Subcutaneous abdominal adipose tissue (tissue), 5 donors: Measurements from ENCODE around the gene MX2.

Experiments
- H3K27ac ChIP-seq: one replicate; pipeline ENCODE4 v1.7.0; 2013; ENCODE audit warnings: low read depth, mild to moderate bottlenecking, inconsistent platforms, low read length, moderate library complexity
- H3K27me3 ChIP-seq, 5 donors: one replicate each; pipeline ENCODE4 v1.7.0; 2013; ENCODE audit warnings: low read length in 5 of 5, inconsistent platforms in 1 of 5; ENCODE audit not compliant: control insufficient read depth in 5 of 5, insufficient read depth in 4 of 5
- H3K36me3 ChIP-seq, 5 donors: one replicate each; pipeline ENCODE4 v1.7.0; 2013; ENCODE audit warnings: low read length in 5 of 5; ENCODE audit not compliant: control insufficient read depth in 5 of 5, insufficient read depth in 5 of 5
- H3K4me1 ChIP-seq, 5 donors: one replicate each; pipeline ENCODE4 v1.7.0; 2013; ENCODE audit warnings: low read length in 5 of 5, mild to moderate bottlenecking in 3 of 5, moderate library complexity in 1 of 5; ENCODE audit not compliant: control insufficient read depth in 5 of 5, insufficient read depth in 5 of 5
- H3K4me3 ChIP-seq, 5 donors: one replicate each; pipeline ENCODE4 v1.7.0; 2013; ENCODE audit warnings: low read length in 5 of 5, low read depth in 1 of 5
- H3K9ac ChIP-seq, 5 donors: one replicate each; pipeline ENCODE4 v1.7.0; 2013; ENCODE audit warnings: low read length in 5 of 5, mild to moderate bottlenecking in 4 of 5, moderate library complexity in 3 of 5
- H3K9me3 ChIP-seq, 5 donors: one replicate each; pipeline ENCODE4 v1.7.0; 2013; ENCODE audit warnings: low read length in 5 of 5; ENCODE audit not compliant: control insufficient read depth in 5 of 5
- donor health status: healthy.
- donor health status: healthy.
- donor health status: healthy.
- donor health status: healthy.
- donor health status: healthy.

Gene MX2

DNA sequence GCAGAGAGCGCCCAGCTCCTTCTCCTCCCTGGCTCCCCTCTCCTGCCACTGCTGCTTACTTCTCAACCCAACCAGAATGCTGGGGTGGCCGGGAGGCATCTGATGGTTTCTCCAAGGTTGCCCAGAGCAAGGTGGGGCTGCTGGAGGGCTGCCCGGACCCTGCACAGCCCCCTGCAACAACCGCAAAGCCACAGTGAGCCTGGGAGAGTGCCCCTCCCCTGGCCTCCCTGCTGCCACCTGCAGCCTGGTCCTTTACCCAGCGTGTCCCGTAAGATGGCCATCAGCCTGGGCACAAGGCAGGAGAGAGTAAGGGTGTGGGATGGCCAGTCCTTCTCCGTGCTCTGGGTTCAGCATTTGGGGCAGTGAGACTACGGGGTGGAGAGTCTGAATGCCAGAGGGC lies 17.0 kb downstream of the MX2 start:
- Histone ChIP-seq H3K36me3 (peaks cover 0 to 78% (median 50%) of the 10 kb centered on the region in 5 donors), H3K27me3 (peaks cover 0 to 3% (median 0%) of the 10 kb centered on the region in 5 donors), H3K9me3 (peaks cover 0 to 3% (median 0%) of the 10 kb centered on the region in 5 donors), H3K4me3 (no peak overlapping the region), H3K4me1 (no peaks in the 10 kb centered on the region), H3K9ac (no peak overlapping the region), H3K27ac (no peak overlapping the region)

DNA sequence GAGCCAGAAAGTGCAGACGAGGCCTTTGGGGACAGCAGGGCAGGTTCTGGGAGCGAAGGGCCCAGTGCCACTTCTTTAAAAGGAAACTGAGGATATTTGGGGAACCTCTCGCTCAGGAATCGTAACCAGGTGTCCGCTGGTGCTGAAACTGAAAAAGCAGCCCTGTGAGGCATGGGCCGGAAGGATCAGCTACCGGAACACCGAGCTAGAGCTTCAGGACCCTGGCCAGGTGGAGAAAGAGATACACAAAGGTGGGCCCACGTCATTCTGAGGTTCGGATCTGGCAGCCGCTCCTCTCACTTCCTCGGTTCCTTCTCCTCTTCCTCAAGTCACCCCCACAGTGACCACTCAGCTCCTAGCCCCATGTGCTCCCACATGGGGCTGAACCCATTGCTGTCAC lies 18.1 kb downstream of the MX2 start:
- Histone ChIP-seq H3K36me3 (peaks cover 0 to 75% (median 50%) of the 10 kb centered on the region in 5 donors), H3K27ac (no peak overlapping the region), H3K27me3 (peaks cover 0 to 3% (median 0%) of the 10 kb centered on the region in 5 donors), H3K9ac (no peak overlapping the region), H3K4me1 (no peaks in the 10 kb centered on the region), H3K9me3 (peaks cover 0 to 3% (median 0%) of the 10 kb centered on the region in 5 donors), H3K4me3 (no peak overlapping the region)

- peaks cover 0 to 77% (median 50%) of the 10 kb centered on the region in 5 donors for H3K36me3 ChIP-seq
- no peak overlapping the region for H3K9ac ChIP-seq
- peaks cover 0 to 6% (median 6%) of the 10 kb centered on the region in 5 donors for H3K4me1 ChIP-seq
- peaks cover 0 to 3% (median 0%) of the 10 kb centered on the region in 5 donors for H3K27me3 ChIP-seq
- peaks cover 0 to 3% (median 0%) of the 10 kb centered on the region in 5 donors for H3K9me3 ChIP-seq
- no peak overlapping the region for H3K27ac ChIP-seq
- no peak overlapping the region for H3K4me3 ChIP-seq
These were observed 19.9 kb downstream of the MX2 start for GRCh38 chr21:41381731-41382130.

- Histone ChIP-seq H3K9ac (peak overlapping the region in 1 of 5 donors; percentile 35), H3K9me3 (peaks cover 0 to under 1% (median 0%) of the 10 kb centered on the region in 5 donors), H3K4me3 (peak overlapping the region in 1 of 5 donors; percentile 12), H3K36me3 (peaks cover 0 to 61% (median 14%) of the 10 kb centered on the region in 5 donors), H3K27me3 (no peaks in the 10 kb centered on the region), H3K4me1 (peaks cover 9 to 23% (median 16%) of the 10 kb centered on the region in 5 donors), H3K27ac (peak overlapping the region; percentile 2)
These were observed 25.4 kb downstream of the MX2 start for GRCh38 chr21:41387042-41387819.

GRCh38 chr21:41387824-41388223 lies 26.0 kb downstream of the MX2 start:
- H3K27ac ChIP-seq: no peak overlapping the region
- H3K36me3 ChIP-seq: peaks cover 0 to 55% (median 8%) of the 10 kb centered on the region in 5 donors

DNA sequence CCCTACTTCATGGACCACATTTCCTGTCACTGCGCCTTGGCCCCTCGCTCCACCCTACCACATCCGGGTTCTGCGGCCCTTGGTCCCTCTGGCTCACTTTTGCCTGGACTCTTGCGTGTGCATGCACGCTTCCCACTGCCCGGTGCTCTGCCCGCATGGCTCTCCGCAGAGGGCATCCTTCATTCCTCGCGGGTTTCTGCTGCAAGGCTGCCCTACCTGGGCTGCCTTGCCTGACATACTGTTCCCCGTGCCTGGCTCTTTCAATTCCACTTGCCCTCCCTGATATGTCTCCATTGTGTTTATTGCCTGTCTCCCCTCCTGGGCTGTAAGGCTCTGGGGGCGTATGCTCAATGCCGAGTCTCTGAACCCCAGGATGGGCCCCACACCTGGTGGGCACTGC lies 26.4 kb downstream of the MX2 start:
- Histone ChIP-seq H3K27ac (no peak overlapping the region), H3K36me3 (peaks cover 0 to 52% (median 6%) of the 10 kb centered on the region in 5 donors)

More at GRCh38 chr21:41387824-41388223, 26.0 kb downstream of the MX2 start:
- H3K4me3 ChIP-seq: peak overlapping the region in 1 of 5 donors; percentile 12
- peaks cover 9 to 23% (median 16%) of the 10 kb centered on the region in 5 donors for H3K4me1 ChIP-seq
- no peaks in the 10 kb centered on the region for H3K27me3 ChIP-seq
- H3K9me3 ChIP-seq: no peaks in the 10 kb centered on the region
- no peak overlapping the region for H3K9ac ChIP-seq

DNA sequence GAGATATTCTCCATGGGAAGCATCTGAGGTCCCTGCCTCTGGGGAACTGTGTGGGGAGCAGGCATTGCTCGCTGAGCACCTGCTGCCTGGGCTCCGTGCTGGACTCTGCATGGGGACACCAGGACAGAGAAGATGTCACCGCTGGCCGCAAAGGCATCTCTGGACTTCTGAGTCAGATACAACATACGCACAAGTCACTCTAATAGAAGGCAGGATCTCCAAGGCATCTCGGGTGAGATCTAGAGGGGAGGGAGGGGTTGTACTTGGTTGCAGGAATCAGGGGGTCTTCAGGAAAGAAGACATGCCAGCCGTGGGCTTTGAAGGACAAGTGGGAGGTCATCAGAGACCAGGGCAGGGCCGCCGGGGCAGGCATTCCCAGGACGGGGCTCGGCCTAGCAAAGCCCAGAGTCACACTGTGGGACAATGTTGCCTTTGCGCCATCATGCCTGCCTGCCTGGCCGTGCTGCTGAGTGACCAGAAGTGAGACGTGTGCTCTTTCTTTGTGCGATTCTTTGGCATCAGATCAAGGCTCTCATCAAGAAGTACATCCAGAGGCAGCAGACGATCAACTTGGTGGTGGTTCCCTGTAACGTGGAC lies 28.3 kb downstream of the MX2 start:
- Histone ChIP-seq H3K27ac (no peak overlapping the region), H3K36me3 (peaks cover 0 to 51% (median 4%) of the 10 kb centered on the region in 5 donors), H3K4me1 (peaks cover 9 to 23% (median 16%) of the 10 kb centered on the region in 5 donors)

More for the DNA sequence above, 26.4 kb downstream of the MX2 start:
- no peak overlapping the region for H3K4me3 ChIP-seq
- no peaks in the 10 kb centered on the region for H3K27me3 ChIP-seq
- no peaks in the 10 kb centered on the region for H3K9me3 ChIP-seq
- no peak overlapping the region for H3K9ac ChIP-seq
- H3K4me1 ChIP-seq: peaks cover 9 to 23% (median 16%) of the 10 kb centered on the region in 5 donors

GRCh38 chr21:41393876-41394465 lies 32.1 kb downstream of the MX2 start:
- Histone ChIP-seq H3K27ac (no peak overlapping the region), H3K4me3 (no peak overlapping the region), H3K4me1 (peaks cover 0 to 12% (median 8%) of the 10 kb centered on the region in 5 donors), H3K27me3 (no peaks in the 10 kb centered on the region), H3K36me3 (peaks cover 0 to 53% (median 35%) of the 10 kb centered on the region in 5 donors), H3K9me3 (no peaks in the 10 kb centered on the region), H3K9ac (no peak overlapping the region)

More for the DNA sequence above, 28.3 kb downstream of the MX2 start:
- Histone ChIP-seq H3K4me3 (no peak overlapping the region), H3K9ac (no peak overlapping the region), H3K9me3 (no peaks in the 10 kb centered on the region), H3K27me3 (no peaks in the 10 kb centered on the region)

DNA sequence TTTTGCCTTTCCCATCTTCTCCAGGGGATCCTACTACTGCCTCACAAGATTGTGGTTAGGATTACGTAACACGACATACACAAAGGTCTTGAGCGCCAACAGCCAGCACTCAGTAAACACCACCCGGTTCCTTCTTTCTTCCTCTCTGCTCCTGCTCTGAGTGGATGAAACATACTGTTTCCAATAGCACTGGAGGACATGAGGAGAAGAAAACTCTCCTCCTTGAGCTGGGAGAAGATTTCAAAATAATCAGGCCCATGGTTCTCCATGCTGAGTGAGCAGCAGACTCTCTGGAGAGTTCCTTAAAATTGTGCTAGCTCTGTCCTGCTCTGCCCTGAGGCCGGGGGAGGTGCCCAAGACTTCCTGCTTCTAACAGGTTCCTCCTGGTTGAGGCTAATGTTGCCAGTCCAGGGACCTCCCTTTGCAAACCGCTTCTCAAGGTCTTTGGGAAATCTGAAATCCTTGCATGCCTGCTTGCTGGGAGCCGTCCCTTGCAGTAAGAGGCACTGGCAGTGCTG lies 34.8 kb downstream of the MX2 start:
- Histone ChIP-seq H3K27ac (no peak overlapping the region), H3K9ac (no peak overlapping the region), H3K9me3 (no peaks in the 10 kb centered on the region), H3K36me3 (peaks cover 0 to 57% (median 39%) of the 10 kb centered on the region in 5 donors), H3K27me3 (no peaks in the 10 kb centered on the region), H3K4me3 (no peak overlapping the region), H3K4me1 (peaks cover 0 to 12% (median 8%) of the 10 kb centered on the region in 5 donors)
